ENCODE measurements around the gene PRKAR2B.

DNA sequence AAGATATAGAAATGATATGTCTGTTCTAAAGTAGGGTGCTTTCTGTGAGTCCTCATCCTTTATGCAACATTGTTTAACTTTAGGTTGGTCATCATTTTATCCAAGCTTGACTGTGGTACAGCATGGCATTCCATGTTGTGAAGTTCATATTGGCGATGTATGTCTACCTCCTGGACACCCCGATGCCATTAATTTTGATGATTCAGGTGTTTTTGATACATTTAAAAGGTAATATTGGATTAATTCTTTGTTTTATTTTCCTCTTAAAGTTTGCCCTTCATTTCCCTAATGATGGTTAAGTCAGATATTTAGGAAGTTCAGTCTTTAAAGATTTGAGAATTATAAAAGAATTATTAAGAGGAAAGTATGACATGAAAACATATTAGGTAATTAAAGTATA, 145.6 kb downstream of the PRKAR2B start:
- no peak for TF ChIP-seq POLR2A (IDR thresholded peaks at IDR 0.05)
- TF ChIP-seq, protein P1, sequence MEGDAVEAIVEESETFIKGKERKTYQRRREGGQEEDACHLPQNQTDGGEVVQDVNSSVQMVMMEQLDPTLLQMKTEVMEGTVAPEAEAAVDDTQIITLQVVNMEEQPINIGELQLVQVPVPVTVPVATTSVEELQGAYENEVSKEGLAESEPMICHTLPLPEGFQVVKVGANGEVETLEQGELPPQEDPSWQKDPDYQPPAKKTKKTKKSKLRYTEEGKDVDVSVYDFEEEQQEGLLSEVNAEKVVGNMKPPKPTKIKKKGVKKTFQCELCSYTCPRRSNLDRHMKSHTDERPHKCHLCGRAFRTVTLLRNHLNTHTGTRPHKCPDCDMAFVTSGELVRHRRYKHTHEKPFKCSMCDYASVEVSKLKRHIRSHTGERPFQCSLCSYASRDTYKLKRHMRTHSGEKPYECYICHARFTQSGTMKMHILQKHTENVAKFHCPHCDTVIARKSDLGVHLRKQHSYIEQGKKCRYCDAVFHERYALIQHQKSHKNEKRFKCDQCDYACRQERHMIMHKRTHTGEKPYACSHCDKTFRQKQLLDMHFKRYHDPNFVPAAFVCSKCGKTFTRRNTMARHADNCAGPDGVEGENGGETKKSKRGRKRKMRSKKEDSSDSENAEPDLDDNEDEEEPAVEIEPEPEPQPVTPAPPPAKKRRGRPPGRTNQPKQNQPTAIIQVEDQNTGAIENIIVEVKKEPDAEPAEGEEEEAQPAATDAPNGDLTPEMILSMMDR (IDR thresholded peaks at IDR 0.05): no peak

All from heart left ventricle (tissue), 13 donors.